Neural progenitor cell (in vitro differentiated cells): ENCODE measurements around the gene ZNF460. TPM values are rescaled to one million over a fixed set of nuclear protein-coding genes. Genes with fewer than 3 reads are reported as not detected.

Experiments used
- DNase-seq: peaks from one replicate; pipeline ENCODE4 v3.0.0-alpha.2; 2016; ENCODE audit warnings: low spot score
- H2AFZ ChIP-seq: fragments of 200-600 bp; sonication (generic); replicated peaks from 2 replicates; pipeline ENCODE4 v1.6.1; 2016; ENCODE audit warnings: antibody characterized with exemption
- H3F3A ChIP-seq: fragments of 200-600 bp; sonication (generic); 2 replicates; pipeline ENCODE4 v1.6.1; 2016; ENCODE audit warnings: antibody characterized with exemption, low read depth
- H3K27ac ChIP-seq: fragments of 200-600 bp; sonication (generic); 2 replicates; pipeline ENCODE4 v1.5.1; 2016; ENCODE audit warnings: mild to moderate bottlenecking
- H3K27me3 ChIP-seq: fragments of 200-600 bp; sonication (generic); 2 replicates; pipeline ENCODE4 v1.6.1; 2016; ENCODE audit warnings: mild to moderate bottlenecking, moderate library complexity
- H3K36me3 ChIP-seq: fragments of 200-600 bp; sonication (generic); 2 replicates; pipeline ENCODE4 v1.5.1; 2016
- H3K4me1 ChIP-seq: fragments of 200-600 bp; sonication (generic); 2 replicates; pipeline ENCODE4 v1.6.1; 2016; ENCODE audit warnings: mixed run types
- H3K4me2 ChIP-seq: fragments of 200-600 bp; sonication (generic); 2 replicates; pipeline ENCODE4 v1.6.1; 2016
- H3K4me3 ChIP-seq: fragments of 200-600 bp; sonication (generic); 2 replicates; pipeline ENCODE4 v1.5.1; 2016
- H3K79me2 ChIP-seq: fragments of 200-600 bp; sonication (generic); 2 replicates; pipeline ENCODE4 v1.6.1; 2016; ENCODE audit warnings: low read depth
- H3K9ac ChIP-seq: fragments of 200-600 bp; sonication (generic); 2 replicates; pipeline ENCODE4 v1.6.1; 2016
- H3K9me3 ChIP-seq: fragments of 200-600 bp; sonication (generic); 2 replicates; pipeline ENCODE4 v1.5.1; 2016; ENCODE audit warnings: low read depth
- H4K20me1 ChIP-seq: fragments of 200-600 bp; sonication (generic); 2 replicates; pipeline ENCODE4 v1.6.1; 2016; ENCODE audit warnings: low read depth
- H3K27ac Mint-ChIP-seq: 3 replicates; pipeline ENCODE4 v1.8.0; 2021; ENCODE audit warnings: mixed read lengths
- H3K27me3 Mint-ChIP-seq: 2 replicates; pipeline ENCODE4 v1.8.0; 2022; ENCODE audit warnings: low read depth, mild to moderate bottlenecking, inconsistent platforms, moderate library complexity, mixed read lengths; ENCODE audit not compliant: insufficient read depth
- H3K36me3 Mint-ChIP-seq: 3 replicates; pipeline ENCODE4 v1.8.0; 2021; ENCODE audit warnings: mixed read lengths
- H3K4me1 Mint-ChIP-seq: 3 replicates; pipeline ENCODE4 v1.8.0; 2021; ENCODE audit warnings: mixed read lengths
- H3K4me3 Mint-ChIP-seq: 3 replicates; pipeline ENCODE4 v1.8.0; 2021; ENCODE audit warnings: mild to moderate bottlenecking, moderate library complexity, mixed read lengths
- H3K9me3 Mint-ChIP-seq: 3 replicates; pipeline ENCODE4 v1.8.0; 2020; ENCODE audit warnings: mixed read lengths
- EZH2 ChIP-seq: fragments of 200-600 bp; sonication (generic); IDR thresholded peaks from 2 replicates; pipeline ENCODE4 v1.6.1; 2017; ENCODE audit warnings: antibody characterized with exemption, mild to moderate bottlenecking, moderate library complexity
- EZH2phosphoT487 ChIP-seq: fragments of 200-600 bp; sonication (generic); IDR thresholded peaks from 2 replicates; pipeline ENCODE4 v1.6.1; 2017; ENCODE audit warnings: antibody characterized with exemption
- total RNA-seq: library from RNA; depleted of rRNA; stranded (reverse); fragments of >200 nt; gene quantifications from 2 replicates; pipeline ENCODE4 v1.2.3, GENCODE V29; 2015; ENCODE audit warnings: low replicate concordance
- TF ChIP-seq, protein P1 (sequence below): fragments of 200-600 bp; sonication (generic); IDR thresholded peaks from 2 replicates; pipeline ENCODE4 v1.5.1; 2017; ENCODE audit warnings: antibody characterized with exemption, mild to moderate bottlenecking

Gene ZNF460
- total RNA-seq, 1 donor from 2014 or later: 52.7 TPM

DNA sequence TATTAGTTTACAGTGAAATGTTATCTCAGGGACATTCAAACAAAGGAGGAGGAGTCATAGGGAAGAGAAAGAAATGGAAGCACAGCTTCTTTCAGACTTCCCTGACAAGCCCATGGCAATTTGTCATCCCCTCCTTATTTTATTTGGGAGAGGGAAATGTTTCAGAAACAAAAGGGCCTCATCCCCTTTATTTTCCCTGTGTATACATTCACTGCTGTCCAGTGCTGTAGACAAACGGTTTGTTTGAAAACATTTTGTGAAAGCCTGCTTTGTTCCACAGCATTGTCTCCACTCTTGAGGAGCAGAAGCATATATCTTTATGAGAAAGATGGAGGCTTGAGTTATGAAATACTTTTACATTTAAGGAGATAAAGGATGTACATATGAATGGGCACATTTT, 12.3 kb downstream of the ZNF460 start:
- Histone ChIP-seq H3K79me2 (peaks cover 79% of the 10 kb centered on the region), H3K4me1 (no peaks in the 10 kb centered on the region), H3F3A (no peaks in the 10 kb centered on the region), H3K4me3 (no peak overlapping the region), H3K4me2 (no peak overlapping the region), H3K36me3 (peaks cover 24% of the 10 kb centered on the region), H2AFZ (no peak overlapping the region), H3K9ac (no peak overlapping the region), H3K9me3 (no peaks in the 10 kb centered on the region), H4K20me1 (no peaks in the 10 kb centered on the region), H3K27me3 (no peaks in the 10 kb centered on the region), H3K27ac (no peak overlapping the region)
- no peak for DNase-seq
- no peak overlapping the region for H3K4me3 Mint-ChIP-seq
- H3K27ac Mint-ChIP-seq: no peak overlapping the region
- peaks cover 82% of the 10 kb centered on the region for H3K36me3 Mint-ChIP-seq
- H3K27me3 Mint-ChIP-seq: peaks cover 2% of the 10 kb centered on the region
- no peaks in the 10 kb centered on the region for H3K4me1 Mint-ChIP-seq
- H3K9me3 Mint-ChIP-seq: peaks cover 57% of the 10 kb centered on the region
- no peak for TF ChIP-seq EZH2
- TF ChIP-seq, protein P1, sequence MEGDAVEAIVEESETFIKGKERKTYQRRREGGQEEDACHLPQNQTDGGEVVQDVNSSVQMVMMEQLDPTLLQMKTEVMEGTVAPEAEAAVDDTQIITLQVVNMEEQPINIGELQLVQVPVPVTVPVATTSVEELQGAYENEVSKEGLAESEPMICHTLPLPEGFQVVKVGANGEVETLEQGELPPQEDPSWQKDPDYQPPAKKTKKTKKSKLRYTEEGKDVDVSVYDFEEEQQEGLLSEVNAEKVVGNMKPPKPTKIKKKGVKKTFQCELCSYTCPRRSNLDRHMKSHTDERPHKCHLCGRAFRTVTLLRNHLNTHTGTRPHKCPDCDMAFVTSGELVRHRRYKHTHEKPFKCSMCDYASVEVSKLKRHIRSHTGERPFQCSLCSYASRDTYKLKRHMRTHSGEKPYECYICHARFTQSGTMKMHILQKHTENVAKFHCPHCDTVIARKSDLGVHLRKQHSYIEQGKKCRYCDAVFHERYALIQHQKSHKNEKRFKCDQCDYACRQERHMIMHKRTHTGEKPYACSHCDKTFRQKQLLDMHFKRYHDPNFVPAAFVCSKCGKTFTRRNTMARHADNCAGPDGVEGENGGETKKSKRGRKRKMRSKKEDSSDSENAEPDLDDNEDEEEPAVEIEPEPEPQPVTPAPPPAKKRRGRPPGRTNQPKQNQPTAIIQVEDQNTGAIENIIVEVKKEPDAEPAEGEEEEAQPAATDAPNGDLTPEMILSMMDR: no peak
- TF ChIP-seq EZH2phosphoT487: no peak

DNA sequence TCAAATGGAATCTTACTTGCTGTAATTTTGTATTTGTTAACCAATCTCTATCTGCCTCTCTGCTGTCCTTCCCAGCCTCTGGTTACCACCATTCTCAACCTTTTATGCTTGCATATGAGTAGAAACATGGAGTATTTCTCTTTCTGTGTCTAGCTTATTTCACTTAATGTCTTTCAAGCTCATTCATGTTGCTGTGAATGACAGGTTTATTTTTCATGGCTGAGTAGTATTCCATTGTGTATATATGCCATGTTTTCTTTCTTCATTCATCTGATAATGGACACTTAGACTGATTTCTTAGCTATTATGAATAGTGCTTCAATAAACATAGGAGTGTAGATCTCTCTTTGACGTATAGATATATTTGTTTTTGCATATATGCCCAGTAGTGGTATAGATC, 13.4 kb downstream of the ZNF460 start:
- Mint-ChIP-seq H3K4me1 (no peaks in the 10 kb centered on the region), H3K4me3 (no peak overlapping the region), H3K9me3 (peaks cover 57% of the 10 kb centered on the region), H3K27me3 (peaks cover 2% of the 10 kb centered on the region), H3K27ac (no peak overlapping the region), H3K36me3 (peaks cover 79% of the 10 kb centered on the region)
- no peak for DNase-seq
- no peak for TF ChIP-seq EZH2
- TF ChIP-seq, protein P1: no peak
- TF ChIP-seq EZH2phosphoT487: no peak
- no peak overlapping the region for H2AFZ ChIP-seq
- no peaks in the 10 kb centered on the region for H4K20me1 ChIP-seq
- no peak overlapping the region for H3K4me3 ChIP-seq
- H3K36me3 ChIP-seq: peaks cover 28% of the 10 kb centered on the region
- no peak overlapping the region for H3K27ac ChIP-seq
- no peaks in the 10 kb centered on the region for H3K4me1 ChIP-seq
- H3K79me2 ChIP-seq: peaks cover 79% of the 10 kb centered on the region
- H3K9ac ChIP-seq: no peak overlapping the region
- no peaks in the 10 kb centered on the region for H3K27me3 ChIP-seq
- no peak overlapping the region for H3K4me2 ChIP-seq
- H3F3A ChIP-seq: no peaks in the 10 kb centered on the region
- H3K9me3 ChIP-seq: no peaks in the 10 kb centered on the region

DNA sequence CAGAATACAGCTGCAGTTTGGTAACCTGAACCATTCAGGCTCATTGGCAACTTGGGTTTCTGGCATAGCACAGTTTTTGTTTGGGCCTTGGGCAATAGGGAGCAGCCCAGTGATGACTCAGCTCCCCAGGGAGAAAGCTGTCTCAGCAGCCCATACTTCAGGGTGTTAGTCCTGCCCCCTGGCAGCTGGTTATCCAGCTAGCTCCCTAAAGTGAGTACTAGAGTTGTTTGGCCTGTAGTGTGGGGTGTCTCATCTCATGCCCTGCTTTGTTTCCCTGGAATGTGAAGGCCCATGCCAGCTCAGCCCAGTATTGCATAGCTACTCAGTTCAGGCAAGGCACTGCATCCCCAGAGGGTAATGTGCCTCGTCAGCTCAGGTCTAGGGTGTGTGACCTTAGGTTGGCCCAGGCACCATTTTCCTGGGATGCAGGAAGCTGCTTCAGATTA, 21.8 kb downstream of the ZNF460 start:
- peaks cover 5% of the 10 kb centered on the region for H3K9me3 Mint-ChIP-seq
- Histone ChIP-seq H3K27me3 (no peaks in the 10 kb centered on the region), H3K4me2 (no peak overlapping the region), H4K20me1 (no peaks in the 10 kb centered on the region), H3K36me3 (peaks cover 5% of the 10 kb centered on the region), H3K9me3 (no peaks in the 10 kb centered on the region), H3K79me2 (peaks cover 38% of the 10 kb centered on the region), H3K4me1 (no peaks in the 10 kb centered on the region), H3K9ac (no peak overlapping the region), H3K4me3 (no peak overlapping the region), H3K27ac (no peak overlapping the region), H3F3A (peaks cover 9% of the 10 kb centered on the region), H2AFZ (no peak overlapping the region)
- no peak overlapping the region for H3K27ac Mint-ChIP-seq
- no peak for DNase-seq
- no peaks in the 10 kb centered on the region for H3K4me1 Mint-ChIP-seq
- no peak overlapping the region for H3K4me3 Mint-ChIP-seq
- H3K36me3 Mint-ChIP-seq: peaks cover 38% of the 10 kb centered on the region
- TF ChIP-seq EZH2phosphoT487 (no peak), EZH2 (no peak)
- TF ChIP-seq, protein P1: no peak
- no peaks in the 10 kb centered on the region for H3K27me3 Mint-ChIP-seq
